Eye (tissue), 1 donor: ENCODE measurements around the gene SPHK1.

ENCODE experiments used
- DNase-seq: peaks from one replicate; pipeline ENCODE4 v3.0.0-alpha.2; 2015

SPHK1 gene

DNA sequence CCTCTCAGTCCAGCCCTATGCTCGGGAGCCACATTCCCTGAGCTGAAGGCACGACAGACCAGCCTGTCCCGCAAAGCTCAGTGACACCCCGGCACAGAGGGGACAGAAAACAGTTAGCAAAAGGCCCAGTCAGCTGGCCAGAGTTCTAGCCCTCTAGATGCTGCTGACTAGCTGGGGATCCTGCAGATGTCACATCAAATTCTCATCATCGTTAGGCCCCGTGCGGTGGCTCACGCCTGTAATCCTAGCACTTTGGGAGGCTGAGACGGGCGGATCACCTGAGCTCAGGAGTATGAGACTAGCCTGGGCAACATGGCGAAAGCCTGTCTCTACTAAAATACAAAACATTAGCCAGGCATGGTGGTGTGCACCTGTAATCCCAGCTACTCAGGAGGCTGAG is 51.3 kb downstream of the SPHK1 start:
- peak; percentile 89 for DNase-seq
